GM18858 (cell line): Measurements from ENCODE around the gene HOXD4.

Experiments used
- ATAC-seq: cut with Tn5 transposase; IDR thresholded peaks from one replicate; pipeline ENCODE4 v1.9.1; 2021; ENCODE audit not compliant: unreplicated experiment

Gene HOXD4

DNA sequence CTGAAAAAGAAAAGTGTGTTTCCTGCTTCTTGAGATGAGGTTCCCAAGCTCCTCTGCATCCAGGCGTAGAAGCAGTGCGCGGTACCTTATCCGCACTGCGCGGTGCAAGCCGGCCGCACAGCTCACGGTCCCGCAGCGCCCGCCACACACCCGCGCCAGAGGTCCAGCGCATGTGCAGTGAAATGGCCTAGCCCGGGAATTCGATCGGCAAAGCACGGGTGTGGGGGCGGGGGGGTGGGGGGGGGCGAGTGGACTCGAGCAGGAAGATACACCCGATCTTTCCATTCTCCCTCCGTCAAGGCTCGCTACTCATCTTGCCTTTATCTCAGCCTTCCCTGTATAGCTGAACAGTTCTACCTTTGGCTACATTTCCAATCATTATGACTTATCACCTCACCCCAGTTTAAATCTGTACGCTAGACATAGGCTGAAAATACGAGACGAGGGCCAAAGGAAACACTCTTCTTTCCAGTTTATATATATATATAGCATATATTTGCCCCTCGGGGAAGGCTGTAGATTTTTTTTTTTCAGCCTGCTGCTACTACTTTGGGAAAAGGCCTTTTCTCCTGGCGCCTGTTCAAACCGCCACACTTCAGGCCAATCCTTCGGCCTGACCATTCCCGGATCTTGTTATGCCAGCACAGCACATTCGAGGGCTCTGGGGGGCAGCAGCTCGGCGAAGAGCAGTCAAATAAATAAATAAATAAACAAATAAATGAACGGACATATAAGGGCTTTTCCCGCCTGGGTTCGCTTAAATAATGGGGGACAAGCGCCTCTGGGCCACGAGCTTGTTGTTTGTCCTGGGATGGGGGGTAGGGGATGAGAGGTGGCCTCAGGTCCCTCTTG is 11.5 kb upstream of the HOXD4 start:
- no peak for ATAC-seq

DNA sequence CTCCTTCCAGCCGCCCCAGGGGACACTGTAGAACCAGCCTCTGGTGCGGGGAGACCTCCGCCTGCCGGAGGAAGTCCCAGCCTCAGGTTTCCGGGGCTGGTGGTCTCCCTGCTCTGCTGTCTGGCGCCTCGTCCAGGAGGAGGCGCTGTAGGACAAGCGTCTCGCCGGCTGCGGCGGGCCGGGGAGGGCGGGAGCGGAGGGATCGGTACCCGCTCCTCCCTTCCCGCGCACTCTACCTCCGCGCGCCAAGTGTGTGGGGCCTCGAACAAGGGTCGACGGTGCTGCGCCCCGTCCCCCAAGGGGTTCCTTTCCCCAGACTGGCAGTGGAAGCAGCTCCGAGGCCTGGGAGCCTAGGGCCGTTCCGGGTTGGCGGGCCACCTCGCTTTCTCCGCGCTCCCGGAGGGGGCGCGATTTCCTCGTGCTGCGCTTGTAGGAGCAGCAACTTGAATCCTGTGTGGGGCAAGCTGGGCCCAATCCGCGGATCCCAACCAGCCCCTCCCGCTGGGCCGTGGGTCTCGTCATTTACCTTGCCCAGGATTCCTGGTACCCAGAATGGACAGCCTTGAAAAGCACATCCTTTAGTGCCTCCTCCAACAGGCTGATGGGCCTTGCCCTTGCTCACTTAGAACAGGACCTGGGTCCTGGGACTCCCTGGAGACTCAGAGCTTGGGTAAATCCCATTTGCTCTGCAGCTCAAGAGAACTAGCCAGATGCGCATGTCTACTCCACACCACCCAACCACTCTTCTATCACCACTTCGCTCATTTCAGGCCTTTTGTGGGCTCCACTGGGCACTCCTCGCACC is 10.6 kb upstream of the HOXD4 start:
- ATAC-seq, result peak; percentile 83

DNA sequence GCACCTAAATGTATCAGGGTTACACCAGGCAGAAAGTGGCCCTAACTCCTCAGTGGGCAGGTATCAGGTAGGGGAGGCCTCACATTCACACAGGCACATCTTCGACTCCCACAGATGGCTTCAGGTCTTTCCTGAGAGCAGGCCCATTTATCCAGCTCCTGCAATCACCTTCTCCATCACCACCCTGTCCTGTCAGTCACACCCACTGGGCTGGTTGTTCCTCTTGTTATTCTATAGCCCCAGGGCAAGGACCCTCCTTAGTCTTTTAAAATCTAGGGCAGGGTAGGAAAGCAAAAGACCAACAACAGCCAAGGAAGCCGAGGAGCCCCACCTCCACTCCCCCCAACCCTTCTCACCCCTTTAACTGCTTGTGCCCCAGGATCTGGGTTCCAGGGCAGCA is 9.1 kb upstream of the HOXD4 start:
- ATAC-seq, result no peak

- ATAC-seq, result no peak
Observed at GRCh38 chr2:176145085-176145969, 6.0 kb upstream of the HOXD4 start.

- ATAC-seq, result no peak
Observed at GRCh38 chr2:176146101-176146500, 5.2 kb upstream of the HOXD4 start.

DNA sequence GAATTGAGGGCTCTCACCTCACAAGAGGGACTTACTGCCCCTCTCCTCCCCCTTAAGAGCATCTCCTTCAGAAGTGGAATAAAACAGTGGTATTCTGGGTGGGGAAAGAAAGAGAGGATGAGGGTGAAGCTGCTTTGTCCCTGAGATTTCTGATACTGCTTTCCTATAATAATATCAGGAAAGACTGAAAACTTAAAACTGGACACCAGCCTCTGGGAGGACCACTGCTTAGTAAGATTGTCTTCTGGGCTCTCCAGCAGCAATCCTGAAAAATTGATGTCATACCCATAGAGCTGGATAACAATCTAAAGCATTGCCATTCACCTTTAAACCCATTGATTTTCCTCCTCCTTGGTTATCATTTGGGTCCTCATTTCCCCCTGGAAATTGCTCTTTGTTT is 4.7 kb upstream of the HOXD4 start:
- ATAC-seq, result no peak

GRCh38 chr2:176147210-176147799 is 4.0 kb upstream of the HOXD4 start:
- ATAC-seq, result no peak

DNA sequence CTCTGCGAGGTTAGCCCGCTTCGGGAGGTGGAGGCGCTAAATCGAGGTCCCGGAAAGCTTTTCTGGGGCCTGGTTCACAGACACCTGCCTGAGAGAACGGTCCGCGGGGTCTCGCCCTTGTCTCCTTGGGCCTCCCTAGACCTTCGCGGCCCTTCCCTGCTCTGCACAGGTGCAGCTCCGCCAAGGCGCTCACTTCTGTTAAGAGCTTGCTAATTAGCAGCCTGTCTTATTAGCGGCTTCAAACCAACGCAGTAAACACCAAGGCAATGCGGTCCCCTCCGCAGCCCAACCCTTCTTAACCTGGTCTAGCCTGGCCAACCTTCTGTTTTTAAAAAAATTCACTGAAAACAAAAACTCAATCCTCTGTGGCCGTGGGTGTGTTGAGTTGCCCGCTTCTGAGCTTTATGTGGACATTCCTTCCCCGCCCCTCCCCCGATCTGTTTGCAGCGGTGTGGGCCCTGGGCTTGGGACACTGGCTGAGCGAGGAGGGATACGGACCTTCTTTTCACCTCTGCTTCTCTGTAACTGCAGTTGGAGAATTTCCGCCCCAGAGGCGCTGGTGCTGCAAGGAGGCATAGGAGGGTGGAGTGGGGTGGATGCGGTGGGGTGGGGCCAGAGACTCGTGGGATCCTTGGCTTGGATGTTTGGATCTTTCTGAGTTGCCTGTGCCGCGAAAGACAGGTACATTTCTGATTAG is 3.4 kb upstream of the HOXD4 start:
- ATAC-seq, result no peak

GRCh38 chr2:176148751-176149421 is 2.5 kb upstream of the HOXD4 start:
- ATAC-seq, result no peak

- no peak for ATAC-seq
Observed at GRCh38 chr2:176149481-176149938, 1.8 kb upstream of the HOXD4 start.

DNA sequence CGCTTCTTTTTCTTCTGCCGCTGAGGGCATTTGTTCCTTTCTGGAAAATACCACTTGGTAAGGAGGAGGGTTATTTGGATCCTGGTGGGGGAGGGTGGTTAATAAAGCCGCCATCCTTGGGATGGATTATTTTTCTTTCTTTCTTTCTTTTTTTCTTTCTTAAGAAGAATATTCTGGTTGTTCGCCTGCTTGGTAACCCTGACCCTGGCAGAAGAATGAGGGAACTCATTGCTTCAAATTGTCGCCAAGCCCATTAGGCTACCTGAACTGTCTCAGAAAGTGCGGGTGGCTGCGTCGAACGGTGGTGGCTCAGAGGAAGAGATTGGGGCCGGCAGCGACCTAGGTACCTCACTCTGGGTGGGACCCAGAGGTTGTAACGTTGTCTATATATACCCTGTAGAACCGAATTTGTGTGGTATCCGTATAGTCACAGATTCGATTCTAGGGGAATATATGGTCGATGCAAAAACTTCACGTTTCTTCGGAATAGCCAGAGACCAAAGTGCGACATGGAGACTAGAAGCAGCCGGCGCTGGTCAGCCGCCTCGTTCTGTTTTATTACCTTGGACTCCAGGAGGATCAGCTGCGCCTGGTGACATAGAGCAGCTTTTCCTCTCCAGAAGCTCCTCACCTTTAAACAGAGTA is 1.3 kb upstream of the HOXD4 start:
- no peak for ATAC-seq

GRCh38 chr2:176150584-176151441 is 537 bp upstream of the HOXD4 start:
- ATAC-seq, result no peak

DNA sequence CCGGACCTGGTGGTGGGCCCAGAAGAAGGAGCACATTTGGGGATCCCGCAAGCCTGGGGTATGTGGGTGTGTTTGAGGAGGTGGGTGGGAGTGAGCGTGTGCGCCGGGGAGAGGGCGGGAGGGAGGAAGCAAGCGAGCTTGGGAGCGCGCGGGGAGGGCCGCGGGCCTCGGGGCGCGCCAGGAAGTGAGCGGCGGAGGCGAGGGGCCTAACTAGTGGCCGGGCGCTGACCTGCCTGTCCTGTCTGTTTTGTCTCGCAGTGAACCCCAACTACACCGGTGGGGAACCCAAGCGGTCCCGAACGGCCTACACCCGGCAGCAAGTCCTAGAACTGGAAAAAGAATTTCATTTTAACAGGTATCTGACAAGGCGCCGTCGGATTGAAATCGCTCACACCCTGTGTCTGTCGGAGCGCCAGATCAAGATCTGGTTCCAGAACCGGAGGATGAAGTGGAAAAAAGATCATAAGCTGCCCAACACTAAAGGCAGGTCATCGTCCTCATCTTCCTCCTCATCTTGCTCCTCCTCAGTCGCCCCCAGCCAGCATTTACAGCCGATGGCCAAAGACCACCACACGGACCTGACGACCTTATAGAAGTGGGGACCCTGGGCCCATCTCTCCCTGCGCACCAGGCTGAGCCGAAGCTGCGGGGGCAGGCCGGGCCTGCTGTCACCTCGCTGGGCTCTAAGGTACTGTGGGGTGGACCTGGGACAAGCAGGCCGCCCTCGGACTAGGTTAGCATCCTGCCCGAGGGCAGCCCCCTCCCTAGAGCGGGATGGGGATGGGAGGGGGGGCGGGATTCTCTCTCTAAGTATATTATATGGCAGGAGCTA is 1.2 kb downstream of the HOXD4 start:
- no peak for ATAC-seq

DNA sequence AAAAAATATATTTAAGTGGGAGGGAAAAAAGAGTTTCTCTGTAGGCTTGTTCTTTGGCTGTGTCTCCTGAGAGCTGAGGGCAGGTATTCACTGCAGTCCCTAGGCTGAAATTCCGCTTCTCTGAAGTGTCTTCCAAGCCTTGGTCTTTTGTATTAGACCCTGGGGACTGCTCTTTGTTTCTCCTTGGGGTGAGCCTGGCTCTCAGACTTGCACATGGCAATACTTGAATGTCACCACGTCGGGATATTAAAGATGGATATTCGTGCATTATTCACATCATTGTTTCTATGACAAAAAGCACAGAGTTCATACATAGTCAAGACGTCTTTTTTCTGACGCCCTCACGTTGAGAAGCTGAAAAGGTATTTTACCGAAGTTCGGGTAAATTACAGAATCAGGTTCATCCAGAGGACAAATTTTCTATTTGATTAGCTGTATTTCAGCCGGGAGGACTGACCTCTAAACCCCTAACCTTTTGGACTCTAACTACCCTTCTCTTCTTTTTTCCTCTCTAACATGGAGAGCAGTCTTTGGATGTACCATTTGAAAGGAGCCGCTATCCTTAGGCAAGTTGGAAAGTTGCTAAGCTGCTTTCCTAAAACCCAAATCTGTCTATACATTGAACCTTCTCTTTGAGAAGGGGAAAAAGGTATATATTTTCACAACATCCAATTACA is 3.4 kb downstream of the HOXD4 start:
- ATAC-seq, result no peak

- ATAC-seq, result no peak
Observed at GRCh38 chr2:176155356-176156044, 4.2 kb downstream of the HOXD4 start.

GRCh38 chr2:176156301-176156806 is 5.0 kb downstream of the HOXD4 start:
- no peak for ATAC-seq
